GM21447 (cell line): ENCODE data around the gene PRKAG3.
"Not testable (repeated sequence)": the region's sequence is repeated elsewhere in the genome, so short reads cannot be mapped to it uniquely, and the experiment has no call there.

ENCODE experiments used
- ATAC-seq: cut with Tn5 transposase; IDR thresholded peaks from one replicate; pipeline ENCODE4 v1.9.1; 2021; ENCODE audit not compliant: unreplicated experiment

The PRKAG3 gene

DNA sequence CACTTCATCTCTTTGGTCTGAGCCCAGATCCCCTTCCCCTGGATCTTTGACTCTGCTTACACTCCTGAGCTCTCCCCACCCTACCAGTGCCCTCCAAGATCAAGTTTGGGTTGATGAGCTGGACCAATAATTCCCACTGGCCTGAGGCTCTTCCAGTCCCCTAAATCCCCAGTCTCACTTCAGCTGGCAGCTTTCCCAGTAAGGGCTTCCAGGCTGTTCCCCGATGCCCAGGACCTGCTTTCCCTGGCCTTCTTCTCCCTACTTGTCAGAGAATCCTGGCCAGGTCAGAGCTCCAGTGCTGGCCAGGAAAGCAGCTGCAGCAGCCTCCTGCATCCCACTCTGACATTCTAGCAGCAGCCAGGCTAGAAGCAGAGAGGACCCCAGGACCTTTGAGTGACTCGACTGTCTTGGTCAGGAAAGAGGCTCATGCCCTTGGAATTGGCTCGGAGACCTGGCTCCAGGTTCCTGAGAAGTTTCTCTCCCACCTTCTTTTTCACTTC is 31.5 kb upstream of the PRKAG3 start:
- no peak for ATAC-seq

DNA sequence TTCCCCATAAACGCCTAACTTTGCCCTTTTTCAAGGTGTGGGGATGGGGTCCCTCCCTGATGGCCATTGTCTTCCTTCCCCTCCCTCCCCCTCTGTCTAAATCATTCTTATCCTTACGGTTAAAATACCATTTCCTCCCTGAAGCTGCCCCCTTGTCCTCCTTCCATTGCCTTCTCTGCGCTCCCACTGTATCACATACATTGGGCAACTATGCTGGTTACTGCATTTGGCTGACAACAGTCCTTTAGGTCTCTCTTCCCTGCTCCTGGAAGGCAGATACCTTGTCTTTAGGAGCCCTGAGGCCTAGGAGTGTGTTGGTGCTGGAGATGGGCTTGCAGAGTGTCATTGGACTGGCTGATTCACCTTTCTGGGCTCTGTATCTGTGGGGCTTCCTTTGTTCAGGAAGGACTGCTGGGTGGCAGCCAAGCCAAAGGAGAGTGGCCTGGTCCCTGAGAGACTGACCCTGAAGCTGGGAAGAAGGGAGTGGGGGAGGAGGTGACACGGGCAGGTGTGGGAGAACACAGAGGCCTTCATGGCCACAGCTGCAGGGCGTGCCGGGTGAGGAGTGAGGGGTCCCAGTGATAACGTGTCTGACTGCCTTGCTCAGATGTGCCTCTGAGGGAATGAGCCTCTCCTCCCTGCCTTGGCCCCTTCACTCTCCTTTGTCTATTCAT is 30.2 kb upstream of the PRKAG3 start:
- no peak for ATAC-seq

DNA sequence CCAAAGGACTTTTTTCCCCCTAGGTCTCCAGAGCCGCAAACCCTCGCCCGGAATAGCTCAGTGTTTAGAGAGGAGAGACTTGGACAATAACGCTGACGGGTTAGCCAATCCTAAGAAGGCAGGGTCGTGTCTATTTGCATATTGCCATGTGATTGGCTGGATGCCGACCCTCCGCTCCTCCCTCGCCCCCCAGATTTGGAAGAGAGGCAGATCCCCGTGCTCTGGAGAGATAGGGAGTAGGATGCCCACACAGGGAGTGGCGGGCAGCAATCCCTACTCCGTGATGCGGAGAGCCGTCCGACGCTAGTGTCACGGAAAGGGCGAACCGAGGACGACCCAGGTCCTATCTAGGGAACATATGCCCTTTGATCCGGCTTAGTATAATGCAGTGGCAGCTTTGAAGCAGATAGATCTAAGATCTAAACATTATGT is 29.4 kb upstream of the PRKAG3 start:
- no peak for ATAC-seq

DNA sequence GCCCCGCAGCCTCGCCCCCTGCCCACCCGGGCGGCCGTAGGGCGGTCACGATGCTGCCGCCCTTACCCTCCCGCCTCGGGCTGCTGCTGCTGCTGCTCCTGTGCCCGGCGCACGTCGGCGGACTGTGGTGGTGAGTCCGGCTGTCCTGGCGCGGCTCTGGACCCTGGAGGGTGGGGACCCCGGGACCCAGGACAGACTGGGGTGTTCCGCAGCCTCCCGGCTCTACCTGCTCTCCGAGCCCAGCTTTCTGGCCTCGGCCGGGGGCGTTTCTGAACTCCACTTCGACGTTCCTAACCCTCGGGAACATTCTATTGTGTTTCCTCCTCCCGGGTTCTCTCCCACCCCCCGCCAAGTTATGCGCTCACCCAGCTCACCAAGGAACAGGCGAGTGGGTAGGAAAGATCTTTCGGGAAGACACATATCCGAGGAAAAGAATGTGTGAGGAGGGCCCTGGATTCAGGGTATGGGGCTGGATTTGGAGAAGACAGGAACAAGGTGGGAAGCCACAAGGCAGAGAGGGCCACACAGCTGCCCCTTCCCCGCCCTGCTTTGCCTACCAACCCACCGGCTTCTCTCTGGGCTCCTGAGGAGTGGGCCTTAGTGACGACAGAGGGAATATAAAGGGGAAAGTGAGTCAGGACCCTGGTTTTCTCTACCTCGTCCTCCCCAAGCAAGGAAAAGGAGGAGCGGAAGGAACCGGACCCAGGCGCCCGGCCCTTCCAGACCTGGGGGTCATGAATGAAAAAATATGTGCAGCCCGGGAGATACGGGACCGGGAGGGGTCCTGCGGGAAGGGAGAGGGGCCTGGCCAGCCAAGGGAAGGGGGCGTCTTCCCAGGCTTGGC is 28.6 kb upstream of the PRKAG3 start:
- no peak for ATAC-seq

DNA sequence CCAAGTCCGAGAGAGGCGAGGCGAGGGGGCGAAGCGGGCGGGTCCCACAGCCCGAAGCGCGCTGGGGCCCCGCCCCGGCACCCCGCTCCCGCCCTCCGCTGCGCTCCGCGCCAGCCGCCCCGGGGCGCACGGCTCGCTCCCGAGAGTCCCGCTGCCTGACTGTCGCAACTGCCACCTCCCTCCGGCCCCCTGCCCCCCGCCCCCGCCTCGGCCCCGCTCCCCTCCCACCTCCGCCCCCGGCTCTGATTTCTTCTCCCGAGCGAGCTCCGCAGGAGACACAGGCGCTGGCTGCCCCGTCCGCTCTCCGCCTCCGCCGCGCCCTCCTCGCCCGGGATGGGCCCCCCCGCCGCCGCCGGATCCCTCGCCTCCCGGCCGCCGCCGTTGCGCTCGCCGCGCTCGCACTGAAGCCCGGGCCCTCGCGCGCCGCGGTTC is 28.0 kb upstream of the PRKAG3 start, which contains the start of gene WNT6:
TSS of gene WNT6 (plus strand) at position 250 of the 432 bp plus-strand sequence. CDS start 233 bp downstream, outside the sequence.
- no peak for ATAC-seq

DNA sequence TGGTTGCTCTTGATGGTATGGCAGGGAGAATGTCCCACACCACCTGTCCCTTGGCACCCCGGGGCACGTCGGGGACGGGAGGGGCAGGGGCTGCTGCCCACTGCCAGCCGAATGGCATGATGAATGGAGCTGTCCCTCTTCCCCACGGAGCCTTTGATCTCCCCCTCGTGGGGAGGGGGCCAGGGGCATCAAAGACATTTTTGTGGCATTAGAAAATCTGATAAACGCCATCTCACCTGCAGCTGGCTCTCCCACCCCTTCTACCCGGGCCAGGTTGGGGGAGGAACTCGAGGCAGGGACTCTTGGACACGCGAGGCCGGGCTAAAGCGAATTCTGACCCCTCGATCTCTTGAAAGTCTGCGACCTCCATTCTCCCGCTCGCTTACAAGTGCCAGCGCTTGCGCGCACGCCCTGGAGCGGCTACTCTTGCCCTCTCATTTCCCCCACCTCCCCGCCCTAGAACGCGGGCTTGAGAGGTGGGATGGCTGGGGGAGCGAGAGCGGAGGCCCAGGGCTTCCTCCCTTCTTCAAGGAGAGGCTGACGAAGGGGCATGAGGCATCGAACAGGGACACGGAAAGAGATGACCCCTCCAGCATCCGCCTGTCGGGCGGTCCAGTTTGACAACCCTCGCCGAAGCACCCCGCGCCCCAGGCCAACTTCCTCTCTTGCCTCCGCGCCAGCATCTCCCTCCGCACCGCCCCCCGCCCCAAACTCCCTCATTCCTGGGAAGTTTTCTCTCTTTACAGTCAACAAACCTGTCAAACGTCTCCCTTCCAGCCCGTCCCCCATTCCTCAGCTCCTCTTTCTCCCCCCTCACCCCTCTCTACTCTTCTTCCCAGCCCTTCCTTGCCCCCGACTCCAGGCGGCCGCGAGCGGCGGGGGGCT is 27.3 kb upstream of the PRKAG3 start:
- no peak for ATAC-seq

DNA sequence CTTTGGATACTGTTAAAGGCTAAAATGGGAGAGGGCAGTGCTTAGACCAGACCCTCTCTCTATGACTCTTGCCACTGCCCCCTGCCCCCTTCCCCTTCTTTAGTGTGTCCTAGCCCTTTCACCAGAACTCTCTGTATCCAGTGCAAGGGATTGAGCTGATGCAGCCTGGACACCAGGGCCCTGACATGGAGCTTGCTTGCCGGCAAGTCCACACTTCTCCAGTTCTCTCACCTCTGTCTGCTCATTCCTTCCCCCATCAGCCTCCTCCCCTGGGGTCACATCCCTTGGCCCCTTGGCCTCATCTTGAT is 26.5 kb upstream of the PRKAG3 start:
- no peak for ATAC-seq

DNA sequence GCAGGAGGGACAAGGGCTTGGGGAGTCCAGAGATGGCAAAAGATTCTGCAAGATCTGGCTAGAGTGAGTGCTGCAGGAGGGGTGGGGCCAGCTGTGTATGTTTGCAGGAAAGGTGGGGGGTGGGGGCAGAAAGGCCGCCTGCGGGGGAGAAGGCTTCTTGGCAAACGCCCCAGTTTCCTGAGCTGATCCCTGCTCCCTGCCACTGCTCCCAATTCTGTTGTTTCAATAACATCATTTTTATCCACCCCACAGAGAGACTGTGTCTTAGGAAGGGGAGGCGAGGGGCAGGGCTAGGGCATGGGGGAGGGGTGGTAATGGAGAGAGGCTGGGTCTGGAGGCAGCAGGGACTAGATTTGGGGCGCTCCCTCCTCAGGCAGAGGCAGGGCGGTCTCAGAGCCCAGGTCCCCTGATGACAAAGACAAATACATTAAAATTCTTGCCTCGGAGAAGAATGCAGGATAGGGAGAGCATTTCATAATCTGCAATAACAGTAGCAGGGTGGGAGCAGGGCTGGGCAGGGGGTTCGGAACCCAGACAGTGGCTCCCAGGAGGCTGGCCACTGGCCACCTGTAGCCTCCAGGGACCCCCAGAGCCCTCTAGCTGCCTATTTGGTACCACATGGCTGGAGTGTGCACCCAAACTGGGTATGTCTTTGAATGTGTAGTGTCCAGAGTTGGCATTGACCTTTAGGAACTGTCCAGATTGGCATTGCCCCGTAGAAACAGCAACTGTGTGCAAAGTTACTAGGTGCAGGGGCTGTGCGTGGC is 26.0 kb upstream of the PRKAG3 start:
- ATAC-seq: no peak

DNA sequence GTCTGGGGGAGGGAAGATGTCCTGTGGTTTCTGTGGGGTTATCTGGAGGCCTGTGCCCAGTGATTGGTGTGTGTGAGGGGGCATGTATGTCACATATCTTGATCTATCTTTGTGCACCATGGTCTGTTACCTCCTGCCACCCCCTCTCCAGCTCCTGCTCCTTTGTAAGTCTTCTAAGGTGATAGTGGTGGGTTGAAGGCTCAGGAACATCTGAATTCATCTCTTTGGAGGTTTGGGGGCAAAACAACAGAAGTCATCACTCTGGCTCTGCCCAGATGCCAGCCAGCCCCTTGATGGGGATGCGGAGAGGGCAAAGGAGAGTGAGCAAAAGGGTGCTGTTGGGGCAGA is 25.3 kb upstream of the PRKAG3 start:
- no peak for ATAC-seq

DNA sequence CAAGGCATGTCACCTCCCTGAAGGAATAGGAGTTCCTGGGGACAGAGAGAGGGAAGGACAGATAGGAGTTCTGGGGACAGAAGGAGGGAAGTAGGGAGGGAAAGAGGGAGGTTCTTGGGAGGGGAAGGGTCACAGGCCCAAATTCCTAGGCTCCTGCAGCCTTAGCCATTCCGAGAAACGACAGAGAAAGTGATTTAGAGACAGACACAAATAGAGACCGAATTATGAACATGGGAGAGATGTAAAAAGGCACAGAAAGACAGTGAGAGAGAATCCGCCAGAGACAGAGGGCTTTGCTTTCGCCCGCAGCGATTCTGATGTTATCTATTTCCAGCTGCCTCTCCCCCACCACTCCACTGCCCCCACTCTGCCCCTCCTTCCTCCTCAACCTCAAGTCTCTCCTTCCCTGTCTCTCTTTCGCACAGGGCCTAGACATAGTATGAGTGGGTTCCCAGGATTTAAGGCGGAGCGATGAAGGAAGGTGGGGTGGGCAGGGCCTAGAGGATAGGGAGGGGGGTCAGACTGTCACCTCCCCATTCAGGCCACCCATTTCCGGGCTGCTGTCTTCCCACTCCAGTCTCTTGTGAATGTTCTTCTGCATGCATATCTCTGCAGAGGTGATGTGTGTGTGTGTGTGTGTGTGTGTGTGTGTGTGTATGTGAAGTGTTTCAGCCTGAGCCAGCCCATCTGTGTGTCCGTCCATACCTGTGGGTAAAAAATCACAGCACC is 24.7 kb upstream of the PRKAG3 start:
- ATAC-seq: no peak

DNA sequence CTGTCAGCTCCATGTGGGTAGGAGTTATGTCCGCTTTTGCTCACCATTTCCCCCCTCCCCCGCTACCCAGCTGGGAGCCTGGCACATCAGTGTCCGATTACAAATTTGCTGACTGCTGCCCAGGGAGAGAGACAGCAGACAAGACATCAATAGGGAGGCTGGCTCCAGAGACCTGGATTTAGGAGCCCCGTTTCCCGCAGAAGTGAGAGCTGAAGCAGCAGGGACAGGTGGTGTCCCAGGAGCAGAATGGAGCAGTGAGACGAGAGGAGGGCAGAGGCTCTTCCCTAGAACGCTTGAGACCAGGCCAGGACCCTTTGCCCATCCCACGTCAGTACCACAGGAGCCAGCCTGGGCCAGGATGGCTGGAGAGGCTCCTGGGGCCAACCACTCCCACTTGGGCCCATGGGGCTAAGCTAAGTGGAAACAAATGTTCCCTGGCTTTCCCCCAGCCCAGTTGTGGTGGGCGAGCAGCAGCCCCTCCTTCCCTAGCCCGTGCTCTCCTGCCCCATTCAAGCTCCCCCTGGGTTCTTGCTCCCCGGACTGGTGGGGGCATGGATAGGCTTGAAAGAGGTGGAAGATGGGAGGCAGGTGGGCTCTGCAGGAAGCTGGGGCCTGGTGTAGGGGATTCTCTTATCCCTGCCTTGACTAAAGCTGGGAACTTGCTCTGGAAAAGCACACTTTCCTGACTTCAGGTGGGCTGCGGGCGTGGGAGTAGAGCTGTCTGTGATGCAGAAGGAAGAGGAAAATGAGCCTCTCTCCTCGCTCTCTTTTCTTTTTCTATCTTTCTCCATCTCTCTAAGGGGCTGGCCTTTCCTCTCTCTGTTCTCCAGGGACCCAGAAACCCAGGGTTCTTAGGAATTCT is 23.9 kb upstream of the PRKAG3 start:
- ATAC-seq: no peak

DNA sequence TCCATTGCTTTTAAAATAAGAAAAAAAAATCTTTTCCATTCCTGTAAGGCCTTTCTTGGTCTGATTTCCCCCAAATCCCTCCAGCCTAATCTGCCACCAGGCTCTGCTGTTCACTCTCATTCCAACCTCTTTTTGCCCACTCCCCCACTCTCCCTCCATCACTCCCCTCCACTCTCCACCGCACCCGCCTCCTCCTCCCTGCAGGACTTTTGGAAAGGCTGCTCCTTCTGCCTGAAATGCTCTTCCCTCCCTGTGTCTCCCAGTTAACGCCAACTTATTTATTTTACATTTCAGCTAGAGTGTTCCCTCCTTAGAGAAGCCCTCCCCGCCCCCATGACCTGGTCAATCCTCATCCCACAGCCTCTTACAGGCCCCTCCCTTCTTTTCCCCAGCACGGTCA is 23.3 kb upstream of the PRKAG3 start:
- no peak for ATAC-seq

DNA sequence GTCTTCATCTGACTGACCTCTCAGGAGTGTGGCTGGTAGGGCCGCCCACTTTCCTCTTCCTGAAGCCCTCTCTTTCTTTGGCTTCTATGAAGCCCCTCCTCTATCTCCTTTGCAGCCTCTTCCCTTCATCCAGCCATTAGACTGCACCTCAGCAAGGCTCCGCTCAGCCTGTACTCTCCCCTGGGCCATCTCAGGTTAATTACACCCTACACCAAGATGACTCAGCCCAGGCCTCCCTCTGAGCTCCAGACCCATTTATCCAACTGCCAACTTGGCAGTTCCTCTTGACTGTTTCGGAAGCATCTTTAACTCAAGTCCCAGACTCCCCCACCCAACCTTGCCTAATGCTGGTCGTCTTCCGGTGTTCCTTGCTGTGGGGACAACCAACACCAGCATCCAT is 22.2 kb upstream of the PRKAG3 start:
- ATAC-seq: no peak

DNA sequence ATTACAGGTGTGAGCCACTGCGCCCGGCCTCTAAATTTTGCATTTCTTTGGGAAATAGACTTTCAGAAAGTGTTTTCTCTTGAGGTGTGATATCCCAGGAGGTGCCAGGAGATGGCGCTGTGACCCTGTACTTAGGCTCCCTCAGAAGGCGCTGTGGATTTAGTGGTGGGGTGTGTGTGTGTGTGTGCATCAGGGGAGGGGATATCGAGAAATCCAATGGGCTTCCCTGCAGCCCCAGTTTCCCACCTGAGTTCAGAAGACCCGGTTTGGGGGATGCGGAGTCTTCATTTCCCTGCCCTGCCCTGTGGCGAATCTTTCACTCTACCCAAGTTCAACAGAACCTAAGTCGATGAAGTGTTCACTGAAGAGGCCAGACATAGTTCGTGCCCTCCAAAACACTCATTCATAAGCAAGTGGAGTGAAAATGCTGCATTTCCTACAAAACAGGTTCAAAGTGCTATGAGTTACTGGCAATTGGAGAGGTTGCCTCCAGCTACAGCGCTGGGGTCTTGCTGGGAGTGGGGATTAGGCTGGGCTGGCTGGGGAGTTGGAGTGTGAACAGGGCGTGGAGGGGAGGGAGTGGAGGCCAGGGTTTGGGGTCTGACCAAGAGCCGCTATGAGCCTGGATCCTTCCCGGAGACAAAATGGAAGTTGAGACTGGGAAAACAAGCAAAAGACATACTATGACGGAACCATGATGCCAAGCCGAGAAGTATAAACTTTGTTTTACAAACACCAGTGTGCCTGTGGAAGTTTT is 21.5 kb upstream of the PRKAG3 start:
- no peak for ATAC-seq

DNA sequence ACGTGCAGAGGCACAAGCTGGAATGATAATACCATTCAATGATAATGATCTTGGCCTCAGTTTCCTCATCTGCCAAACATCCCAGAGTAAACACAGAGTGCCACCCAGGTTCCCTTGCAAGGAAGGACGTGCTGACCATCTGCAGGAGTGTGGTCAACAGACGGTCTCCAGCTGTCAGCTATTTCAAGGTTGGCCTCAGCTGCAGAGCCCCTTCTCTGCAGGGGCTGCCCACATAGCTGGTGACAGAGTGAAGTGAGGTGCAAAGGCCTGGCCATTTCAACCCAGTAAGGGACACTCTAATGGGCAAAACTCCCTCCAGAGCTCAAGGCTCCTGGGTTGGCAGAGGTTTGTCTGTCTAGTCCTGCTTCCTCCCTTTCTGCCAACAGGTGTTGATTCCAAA is 19.7 kb upstream of the PRKAG3 start:
- ATAC-seq: no peak

DNA sequence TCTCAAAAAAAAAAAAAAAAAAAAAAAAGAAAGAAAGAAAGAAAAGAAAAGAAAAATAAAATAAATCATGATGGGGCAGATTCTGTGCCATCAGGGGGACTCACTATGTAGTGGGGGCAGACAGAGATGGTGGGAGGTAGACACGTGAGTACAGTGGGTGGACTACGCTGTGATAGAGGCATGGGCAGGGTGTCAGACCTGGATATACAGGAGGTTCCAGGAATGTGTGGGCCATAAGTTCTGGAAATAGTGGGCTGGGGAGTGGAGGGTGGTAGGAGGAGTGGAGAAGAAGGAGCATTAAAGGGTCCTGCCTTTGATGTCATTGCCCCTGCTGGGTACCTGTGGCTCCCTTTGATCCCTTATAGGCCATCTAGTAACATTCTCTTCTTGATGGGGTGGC is 19.2 kb upstream of the PRKAG3 start:
- ATAC-seq: no peak

DNA sequence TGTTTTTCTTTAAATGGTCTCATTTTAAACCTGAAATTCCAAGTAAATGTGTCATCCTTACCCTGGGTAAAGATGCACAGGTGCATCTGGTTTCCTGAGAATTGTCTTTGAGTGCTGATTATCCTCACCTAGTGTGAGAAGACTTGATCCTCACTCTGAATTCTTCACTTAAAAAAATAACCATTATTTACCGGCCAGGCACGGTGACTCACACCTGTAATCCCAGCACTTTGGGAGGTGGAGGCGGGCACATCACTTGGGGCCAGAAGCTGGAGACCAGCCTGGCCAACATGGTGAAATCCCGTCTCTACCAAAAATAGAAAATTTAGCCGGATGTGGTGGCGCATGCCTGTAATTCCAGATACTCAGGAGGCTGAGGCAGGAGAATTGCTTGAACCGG is 18.1 kb upstream of the PRKAG3 start:
- no peak for ATAC-seq

DNA sequence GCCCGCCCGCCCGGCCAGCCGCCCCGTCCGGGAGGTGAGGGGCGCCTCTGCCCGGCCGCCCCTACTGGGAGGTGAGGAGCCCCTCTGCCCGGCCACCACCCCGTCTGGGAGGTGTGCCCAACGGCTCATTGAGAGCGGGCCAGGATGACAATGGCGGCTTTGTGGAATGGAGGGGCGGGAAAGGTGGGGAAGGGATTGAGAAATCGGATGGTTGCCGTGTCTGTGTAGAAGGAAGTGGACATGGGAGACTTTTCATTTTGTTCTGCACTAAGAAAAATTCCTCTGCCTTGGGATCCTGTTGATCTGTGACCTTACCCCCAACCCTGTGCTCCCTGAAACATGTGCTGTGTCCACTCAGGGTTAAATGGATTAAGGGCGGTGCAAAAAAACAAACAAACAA is 15.4 kb upstream of the PRKAG3 start:
- ATAC-seq: not testable (repeated sequence)
